ENCODE measurements around the gene KCNH4. TPM values are rescaled to one million over a fixed set of nuclear protein-coding genes. Genes with fewer than 3 reads are reported as not detected.
A peak's percentile ranks its signal among the peaks of the same experiment; 100 is the strongest.

KCNH4 gene
- total and polyA plus RNA-seq, 9 of the 15 experiments (the other 6 are each of a cell fraction or from before 2014, with no cell fraction given): 0.10 to 1.8 (median 0.50) TPM

GRCh38 chr17:42180922-42181850 lies at the start of gene KCNH4 (continued):
- TF ChIP-seq GTF2E2 (tag; IDR thresholded peaks at IDR 0.05) (no peak), FOXA3 (CRISPR knock-in tag; conservative IDR thresholded peaks at IDR 0.05 in 1 of 2, IDR thresholded peaks at IDR 0.05 in 1 of 2) (no peak; a peak in 1 of 4 replicates), ZNF24 (IDR thresholded peaks at IDR 0.05) (peak; percentile 29; the same call in 1 of the 2 replicates), KLF16 (IDR thresholded peaks at IDR 0.05) (no peak; the same call in 1 of the 2 replicates), ZNF280B (CRISPR knock-in tag; IDR thresholded peaks at IDR 0.05) (no peak), EHMT2 (IDR thresholded peaks at IDR 0.05) (peak; percentile 94), ZNF253 (CRISPR knock-in tag; conservative IDR thresholded peaks at IDR 0.05) (no peak), ZNF512 (tag; IDR thresholded peaks at IDR 0.05) (no peak), CCAR2 (IDR thresholded peaks at IDR 0.05; ENCODE audit: low read depth, low read length) (no peak), ESRRB (CRISPR knock-in tag; IDR thresholded peaks at IDR 0.05; ENCODE audit: borderline replicate concordance) (no peak), SMARCC2 (IDR thresholded peaks at IDR 0.05; ENCODE audit: low read depth) (no peak), KLF10 (CRISPR knock-in tag; IDR thresholded peaks at IDR 0.05) (no peak), ZBTB17 (CRISPR knock-in tag; IDR thresholded peaks at IDR 0.05) (no peak), POU5F1 (IDR thresholded peaks at IDR 0.05; ENCODE audit: borderline replicate concordance, low read depth, low read length, partially characterized antibody) (no peak), ZNF766 (CRISPR knock-in tag; conservative IDR thresholded peaks at IDR 0.05) (no peak), RBM14 (IDR thresholded peaks at IDR 0.05; ENCODE audit: borderline replicate concordance, insufficient read depth, low read depth, low read length) (no peak), MLX (CRISPR knock-in tag; conservative IDR thresholded peaks at IDR 0.05) (peak in 1 of 2 experiments; percentile 91; a peak in 2 of 4 replicates), CTBP1 (IDR thresholded peaks at IDR 0.05; ENCODE audit: borderline replicate concordance) (peak; percentile 64; the same call in 1 of the 2 replicates), NCOA4 (IDR thresholded peaks at IDR 0.05; ENCODE audit: partially characterized antibody) (no peak), KLF6 (CRISPR knock-in tag; IDR thresholded peaks at IDR 0.05; ENCODE audit: borderline replicate concordance) (no peak), FOXM1 (IDR thresholded peaks at IDR 0.05; ENCODE audit: low read depth) (no peak), FOXM1 (CRISPR knock-in tag; IDR thresholded peaks at IDR 0.05; ENCODE audit: low read depth) (no peak), LCOR (CRISPR knock-in tag; IDR thresholded peaks at IDR 0.05) (peak; percentile 72; the same call in 1 of the 2 replicates), CBFA2T3 (IDR thresholded peaks at IDR 0.05) (no peak), GATAD2B (IDR thresholded peaks at IDR 0.05; ENCODE audit: borderline replicate concordance) (peak; percentile 81; the same call in 1 of the 2 replicates), NFXL1 (CRISPR knock-in tag; IDR thresholded peaks at IDR 0.05) (no peak)

Measured in K562 (cell line).